Measurements from ENCODE around the gene SBNO1. TPM values are rescaled to one million over a fixed set of nuclear protein-coding genes. Genes with fewer than 3 reads are reported as not detected.
A peak's percentile ranks its signal among the peaks of the same experiment; 100 is the strongest.
"Not testable (repeated sequence)": the region's sequence is repeated elsewhere in the genome, so short reads cannot be mapped to it uniquely, and the experiment has no call there.

The SBNO1 gene
- total RNA-seq, 1 donor from 2014 or later, result 32.3 TPM

- intact Hi-C loops (cut with DNase I), result no loop called here
Measured at GRCh38 chr12:123390498-123391426, 26.1 kb upstream of the SBNO1 start.

DNA sequence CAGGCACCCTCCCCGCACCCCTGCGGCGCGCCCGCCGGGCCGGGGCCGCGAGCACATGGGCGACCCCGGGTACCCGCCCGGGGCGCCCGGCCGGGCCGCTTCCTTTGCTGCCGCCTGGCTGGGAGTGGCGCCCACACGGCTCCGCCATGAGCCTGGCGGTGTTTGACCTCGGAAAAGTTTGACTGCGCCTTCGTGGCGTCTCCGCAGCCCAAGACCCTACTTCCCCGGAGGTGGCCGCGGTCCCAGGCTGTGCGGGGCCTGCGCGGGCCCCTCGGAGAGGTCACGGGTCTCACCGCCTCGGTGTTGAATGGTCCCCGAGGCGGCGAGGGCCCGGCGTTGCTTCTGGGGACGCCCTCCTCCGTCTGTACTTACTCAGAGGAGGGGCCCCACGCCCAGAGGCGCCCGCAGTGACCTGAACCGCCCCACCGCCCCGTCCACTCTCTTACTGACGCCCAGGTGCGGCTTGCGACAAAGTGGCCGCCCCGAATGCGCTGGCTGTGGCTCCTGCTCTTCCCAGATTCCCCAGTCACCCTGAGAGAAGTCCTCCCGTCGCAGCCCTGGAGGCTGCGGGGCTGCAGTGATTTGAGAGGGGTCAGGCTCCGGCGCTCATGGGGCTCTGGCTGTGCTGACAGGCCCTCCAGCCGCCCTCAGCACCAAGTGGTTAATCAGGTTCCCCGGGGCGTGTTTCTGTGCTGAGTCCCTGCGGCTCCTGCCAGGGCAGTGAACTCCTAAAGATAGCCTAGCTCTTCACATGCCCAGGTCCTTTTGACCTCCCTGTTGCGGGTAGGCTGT lies 25.1 kb upstream of the SBNO1 start:
- ATAC-seq, result peak; percentile 40
- intact Hi-C loops (cut with DNase I), result no loop called here
- DNase-seq (ENCODE audit: low spot score), result no peak

More at GRCh38 chr12:123390498-123391426, 26.1 kb upstream of the SBNO1 start:
- DNase-seq (ENCODE audit: low spot score), result no peak
- no peak for ATAC-seq

DNA sequence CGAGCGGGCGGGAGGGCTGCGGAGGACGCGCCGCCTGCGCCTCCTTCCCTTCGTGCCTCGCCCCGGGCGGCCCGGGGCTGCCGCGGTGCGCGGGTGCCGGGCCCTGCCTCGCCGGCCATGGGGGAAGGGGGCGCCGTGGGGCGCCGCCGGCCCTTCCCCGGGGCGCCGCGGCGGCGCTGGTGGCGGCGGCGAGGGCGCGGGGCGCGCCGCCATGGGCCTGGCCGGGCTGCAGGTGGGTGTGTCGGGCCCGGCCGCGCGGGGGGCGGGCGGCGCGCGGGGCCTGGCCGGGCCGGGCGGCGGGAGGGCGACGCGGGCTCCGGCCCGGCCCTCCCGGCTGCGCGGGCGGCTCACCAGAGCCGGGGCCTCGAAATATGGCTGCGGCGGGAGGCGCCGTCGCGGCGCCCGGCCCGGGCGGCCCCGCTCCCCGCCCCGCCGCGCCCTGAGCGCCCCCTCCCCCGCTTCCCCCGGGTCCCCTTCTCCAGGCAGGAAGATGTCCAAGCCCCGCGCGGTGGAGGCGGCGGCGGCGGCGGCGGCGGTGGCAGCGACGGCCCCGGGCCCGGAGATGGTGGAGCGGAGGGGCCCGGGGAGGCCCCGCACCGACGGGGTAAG lies 24.4 kb upstream of the SBNO1 start:
- ATAC-seq, result no peak
- no peak for DNase-seq (ENCODE audit: low spot score)
- intact Hi-C loops (cut with DNase I), result no loop called here

- intact Hi-C loops (cut with DNase I), result no loop called here
- DNase-seq (ENCODE audit: low spot score) (peak; percentile 87), ATAC-seq (peak; percentile 48)
Measured at GRCh38 chr12:123388177-123388950, 23.7 kb upstream of the SBNO1 start.

DNA sequence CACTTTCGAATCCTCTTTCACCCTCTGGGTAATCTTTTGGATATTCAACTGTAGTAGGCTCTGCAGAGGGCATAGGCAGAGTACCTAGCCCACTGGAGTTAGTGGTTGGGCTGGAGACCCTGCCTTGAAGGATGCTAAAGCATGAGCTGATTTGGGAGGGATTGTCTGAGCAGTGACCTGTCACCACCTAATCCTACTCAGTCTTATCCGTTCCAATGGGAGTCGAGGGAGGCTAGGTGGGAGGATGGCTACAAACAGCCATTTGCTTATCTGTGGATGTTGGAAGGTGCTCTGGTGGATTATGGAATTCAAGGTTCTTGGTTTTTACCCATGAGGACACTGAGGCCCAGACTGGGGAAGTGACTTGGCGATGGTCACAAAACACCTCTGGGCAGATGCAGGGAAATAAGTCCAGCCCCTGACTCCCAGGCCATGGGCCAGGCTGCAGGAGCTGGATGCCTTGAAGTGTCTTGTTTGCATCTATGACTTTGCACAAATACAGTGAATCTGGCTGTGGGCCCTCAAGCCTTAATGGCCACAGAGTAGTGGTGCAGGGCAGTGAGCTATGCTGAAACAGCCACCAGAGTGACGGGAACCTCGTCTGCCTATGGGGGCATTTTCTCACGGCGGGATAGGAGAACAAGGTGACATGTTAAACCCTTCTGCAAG lies 23.0 kb upstream of the SBNO1 start:
- no peak for ATAC-seq
- no peak for DNase-seq (ENCODE audit: low spot score)
- intact Hi-C loops (cut with DNase I), result no loop called here

- intact Hi-C loops (cut with DNase I); DNase-seq (ENCODE audit: low spot score); ATAC-seq: not testable (repeated sequence)
Measured at GRCh38 chr12:123385536-123385935, 20.9 kb upstream of the SBNO1 start.

DNA sequence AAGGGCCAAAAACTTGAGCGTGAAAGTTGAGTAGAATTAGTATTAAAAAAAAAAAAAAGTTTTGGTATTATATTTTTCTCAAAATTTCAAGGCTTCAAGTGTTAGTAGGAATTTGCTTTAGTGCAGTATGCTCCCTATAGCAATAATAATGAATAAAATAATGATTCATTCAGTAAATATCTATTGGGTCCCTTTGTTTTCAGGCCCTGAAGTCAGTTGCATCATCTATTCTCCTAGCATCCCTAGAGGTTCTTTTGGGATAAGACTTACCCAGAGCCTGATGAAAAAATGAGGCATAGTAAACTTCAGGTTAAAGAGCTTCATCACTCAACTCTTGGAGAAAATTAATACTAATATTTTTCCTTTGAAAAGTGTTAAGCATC lies 20.3 kb upstream of the SBNO1 start:
- ATAC-seq (no peak), DNase-seq (ENCODE audit: low spot score) (no peak)
- intact Hi-C loops (cut with DNase I), result no loop called here

GRCh38 chr12:123384318-123384993 lies 19.8 kb upstream of the SBNO1 start:
- intact Hi-C loops (cut with DNase I), result no loop called here
- DNase-seq (ENCODE audit: low spot score), result peak; percentile 65
- ATAC-seq, result no peak

DNA sequence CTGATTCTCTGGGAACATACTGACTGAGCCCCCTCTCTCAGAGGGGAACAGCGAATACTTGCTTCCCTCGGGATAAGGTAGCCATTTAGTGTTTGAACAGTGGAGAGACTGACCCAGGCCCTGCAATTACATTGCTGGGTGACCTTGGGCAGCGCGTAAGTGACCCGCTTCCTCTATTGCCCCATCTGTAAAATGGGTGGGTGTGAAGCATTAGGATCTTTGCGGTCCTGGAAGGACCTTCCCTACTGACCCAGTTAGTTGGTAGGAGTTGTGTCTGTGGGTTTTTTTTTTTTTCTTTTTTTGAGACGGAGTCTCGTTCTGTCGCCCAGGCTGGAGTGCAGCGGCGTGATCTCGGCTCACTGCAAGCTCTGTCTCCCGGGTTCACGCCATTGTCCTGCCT lies 18.0 kb upstream of the SBNO1 start:
- intact Hi-C loops (cut with DNase I), result no loop called here
- no peak for ATAC-seq

DNA sequence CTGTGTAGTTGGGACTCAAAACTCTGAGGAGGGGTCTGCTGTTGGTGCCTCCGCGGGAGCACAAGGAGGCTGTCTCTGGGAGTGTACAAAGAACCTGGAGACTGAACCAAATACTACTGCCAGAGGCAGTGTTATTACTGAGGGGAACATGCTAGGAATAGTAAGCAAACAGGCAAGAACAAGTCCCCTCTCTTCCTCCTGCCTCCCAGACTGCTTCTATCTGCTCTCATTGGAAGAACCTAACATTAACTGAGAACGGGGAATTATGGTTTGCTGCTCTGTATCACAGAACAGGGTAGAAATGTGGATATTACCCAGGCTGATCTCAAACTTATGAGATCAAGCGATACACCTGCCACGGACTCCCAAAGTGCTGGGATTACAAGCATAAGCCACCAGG lies 14.7 kb upstream of the SBNO1 start:
- ATAC-seq (no peak), DNase-seq (ENCODE audit: low spot score) (no peak)
- intact Hi-C loops (cut with DNase I), result no loop called here

More for the DNA sequence above, 18.0 kb upstream of the SBNO1 start:
- no peak for DNase-seq (ENCODE audit: low spot score)

GRCh38 chr12:123372415-123372814 lies 7.8 kb upstream of the SBNO1 start:
- intact Hi-C loops (cut with DNase I); ATAC-seq; DNase-seq (ENCODE audit: low spot score): not testable (repeated sequence)

- ATAC-seq; intact Hi-C loops (cut with DNase I); DNase-seq (ENCODE audit: low spot score): not testable (repeated sequence)
Measured at GRCh38 chr12:123371667-123372368, 7.2 kb upstream of the SBNO1 start.

- DNase-seq (ENCODE audit: low spot score) (peak; percentile 25), ATAC-seq (no peak)
- intact Hi-C loops (cut with DNase I), result no loop called here
Measured at GRCh38 chr12:123369229-123369628, 4.6 kb upstream of the SBNO1 start.

GRCh38 chr12:123368431-123368830 lies 3.8 kb upstream of the SBNO1 start:
- peak; percentile 21 for DNase-seq (ENCODE audit: low spot score)
- intact Hi-C loops (cut with DNase I); ATAC-seq: not testable (repeated sequence)

DNA sequence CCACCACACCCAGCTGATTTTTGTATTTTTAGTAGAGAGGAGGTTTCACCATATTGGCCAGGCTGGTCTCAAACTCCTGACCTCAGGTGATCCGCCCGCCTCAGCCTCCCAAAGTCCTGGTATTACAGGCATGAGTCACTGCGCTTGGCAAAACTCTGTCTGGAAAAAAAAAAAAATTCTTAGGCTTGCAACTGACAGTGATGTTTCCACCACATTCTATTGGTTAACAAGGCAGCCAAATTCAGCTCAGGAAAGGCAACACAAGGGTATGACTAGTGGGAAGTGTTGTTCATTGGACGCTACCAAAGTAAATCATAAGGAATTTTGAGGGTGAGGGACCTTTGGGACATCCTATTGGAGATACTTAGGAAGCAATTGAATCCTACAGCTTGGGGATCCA lies 2.9 kb upstream of the SBNO1 start:
- DNase-seq (ENCODE audit: low spot score), result no peak
- intact Hi-C loops (cut with DNase I), result no loop called here
- no peak for ATAC-seq

GRCh38 chr12:123365025-123365917 lies 624 bp upstream of the SBNO1 start:
- intact Hi-C loops (cut with DNase I), result no loop called here
- ATAC-seq (peak; percentile 97), DNase-seq (ENCODE audit: low spot score) (peak; percentile 99)

Data from sciatic nerve (tissue), 2 donors.